ENCODE measurements around the gene HIF1A. TPM values are rescaled to one million over a fixed set of nuclear protein-coding genes. Genes with fewer than 3 reads are reported as not detected.

The HIF1A gene
- total and polyA plus RNA-seq, 2 of the 13 experiments (the other 11 are each of a cell fraction or from before 2014, with no cell fraction given): 41.0 to 126 TPM

- Histone ChIP-seq H3K27ac (ENCODE audit: extremely low read length, insufficient read depth, low read length) (no peak overlapping the region), H3K4me2 (ENCODE audit: low read depth, low read length) (no peak overlapping the region), H3K27me3 (ENCODE audit: control insufficient read depth in 1 of 2, insufficient read depth in 2 of 2, low read length in 2 of 2) (no peaks in the 10 kb centered on the region), H4K20me1 (ENCODE audit: insufficient read depth, low read length) (peaks cover 76% of the 10 kb centered on the region), H3K9ac (ENCODE audit: insufficient read depth, low read depth, low read length) (no peak overlapping the region), H2AFZ (ENCODE audit: low read length) (no peak overlapping the region), H3K36me3 (replicated peaks in 1 of 2; ENCODE audit: control insufficient read depth in 1 of 2, insufficient read depth in 2 of 2, low read length in 2 of 2) (no peaks in the 10 kb centered on the region), H3K4me3 (replicated peaks in 1 of 3; ENCODE audit: insufficient read depth in 1 of 3, low read depth in 2 of 3, low read length in 3 of 3) (no peak overlapping the region), H3K9me3 (ENCODE audit: low read length) (no peaks in the 10 kb centered on the region), H3K4me1 (ENCODE audit: insufficient read depth, low read length) (peaks cover 75% of the 10 kb centered on the region), H3K79me2 (ENCODE audit: insufficient read depth, low read length) (peaks cover 84% of the 10 kb centered on the region)
- ATAC-seq (no peak), DNase-seq (ENCODE audit: low spot score) (no peak), FAIRE-seq (no peak)
- TF ChIP-seq, protein P1, sequence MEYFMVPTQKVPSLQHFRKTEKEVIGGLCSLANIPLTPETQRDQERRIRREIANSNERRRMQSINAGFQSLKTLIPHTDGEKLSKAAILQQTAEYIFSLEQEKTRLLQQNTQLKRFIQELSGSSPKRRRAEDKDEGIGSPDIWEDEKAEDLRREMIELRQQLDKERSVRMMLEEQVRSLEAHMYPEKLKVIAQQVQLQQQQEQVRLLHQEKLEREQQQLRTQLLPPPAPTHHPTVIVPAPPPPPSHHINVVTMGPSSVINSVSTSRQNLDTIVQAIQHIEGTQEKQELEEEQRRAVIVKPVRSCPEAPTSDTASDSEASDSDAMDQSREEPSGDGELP (IDR thresholded peaks at IDR 0.05; ENCODE audit: borderline replicate concordance, low read depth): no peak
- TF ChIP-seq ZNF761 (CRISPR knock-in tag; conservative IDR thresholded peaks at IDR 0.05) (no peak), ZNF672 (CRISPR knock-in tag; IDR thresholded peaks at IDR 0.05) (no peak), MATR3 (CRISPR knock-in tag; IDR thresholded peaks at IDR 0.05) (no peak), RBM22 (optimal IDR thresholded peaks at IDR 0.05; ENCODE audit: low read length) (peak; percentile 75), ZFP62 (CRISPR knock-in tag; IDR thresholded peaks at IDR 0.05) (no peak)
- intact Hi-C loops (cut with micrococcal nuclease; ENCODE audit: unreplicated experiment): loop anchor here (5.0 kb wide), 1 partner anchor 150 kb away; no protein-coding TSS in a partner anchor
- ChIA-PET CTCF (ENCODE audit: low intra/inter-chr PET ratio, low total read pairs) (no interaction called here), POLR2A (interaction anchor here (1.2 to 1.3 kb wide), 2 partner anchors 17 to 152 kb away, joined by 3 to 6 read pairs; partner anchors contain the start of gene HIF1A)
- in situ Hi-C loops (cut with HindIII; ENCODE audit: extremely low pct_ligation_motif_present, low pct_unique_long_range_greater_than_20kb): no loop called here
- WGBS (ENCODE audit: low lambda C conversion rate): 93% methylated on average over 1 of the region's 1 CpG
- BruUV-seq (replicated peaks): no TSS peak
These were observed 16.8 kb downstream of the HIF1A start for GRCh38 chr14:61712137-61712536.

GRCh38 chr14:61713724-61714437 lies 18.6 kb downstream of the HIF1A start:
- H2AFZ ChIP-seq (ENCODE audit: low read length): no peak overlapping the region
- ChIA-PET POLR2A (interaction anchor here (0.7 to 3.1 kb wide), 5 partner anchors 16 to 176 kb away, joined by 3 to 15 read pairs (median 4); partner anchors contain the start of gene HIF1A), CTCF (ENCODE audit: low intra/inter-chr PET ratio, low total read pairs) (no interaction called here)
- 60% methylated on average over 4 of the region's 4 CpGs for WGBS (ENCODE audit: low lambda C conversion rate)
- peak overlapping the region; percentile 40; the same call in 1 of the 2 replicates for H3K4me2 ChIP-seq (ENCODE audit: low read depth, low read length)
- no peaks in the 10 kb centered on the region for H3K9me3 ChIP-seq (ENCODE audit: low read length)
- no peak overlapping the region for H3K27ac ChIP-seq (ENCODE audit: extremely low read length, insufficient read depth, low read length)
- BruUV-seq (replicated peaks): no TSS peak
- FAIRE-seq (no peak), DNase-seq (ENCODE audit: low spot score) (no peak), ATAC-seq (no peak)
- H3K4me1 ChIP-seq (ENCODE audit: insufficient read depth, low read length): peaks cover 90% of the 10 kb centered on the region
- peaks cover 97% of the 10 kb centered on the region for H3K79me2 ChIP-seq (ENCODE audit: insufficient read depth, low read length)
- H3K36me3 ChIP-seq (replicated peaks in 1 of 2; ENCODE audit: control insufficient read depth in 1 of 2, insufficient read depth in 2 of 2, low read length in 2 of 2): no peaks in the 10 kb centered on the region
- no peaks in the 10 kb centered on the region for H3K27me3 ChIP-seq (ENCODE audit: control insufficient read depth in 1 of 2, insufficient read depth in 2 of 2, low read length in 2 of 2)
- H3K9ac ChIP-seq (ENCODE audit: insufficient read depth, low read depth, low read length): no peak overlapping the region
- H3K4me3 ChIP-seq (replicated peaks in 1 of 3; ENCODE audit: insufficient read depth in 1 of 3, low read depth in 2 of 3, low read length in 3 of 3): no peak overlapping the region; a peak in 1 of 6 replicates
- intact Hi-C loops (cut with micrococcal nuclease; ENCODE audit: unreplicated experiment) (loop anchor here (5.0 kb wide), 1 partner anchor 152 kb away; no protein-coding TSS in a partner anchor), in situ Hi-C loops (cut with HindIII; ENCODE audit: extremely low pct_ligation_motif_present, low pct_unique_long_range_greater_than_20kb) (no loop called here)
- TF ChIP-seq ZNF800 (CRISPR knock-in tag; IDR thresholded peaks at IDR 0.05) (0 out of 2 replicates have a peak, but pooled peaks have one; percentile 8), CEBPG (CRISPR knock-in tag; IDR thresholded peaks at IDR 0.05) (no peak), SOX5 (CRISPR knock-in tag; IDR thresholded peaks at IDR 0.05; ENCODE audit: borderline replicate concordance) (peak; percentile 7; the same call in 1 of the 2 replicates), EZH2 (conservative IDR thresholded peaks at IDR 0.05; ENCODE audit: low read depth, low read length) (no peak), SRF (IDR thresholded peaks at IDR 0.05; ENCODE audit: low read depth, low read length) (peak; percentile 66; the same call in 1 of the 2 replicates), SOX13 (IDR thresholded peaks at IDR 0.05) (no peak), SOX13 (CRISPR knock-in tag; conservative IDR thresholded peaks at IDR 0.05 in 1 of 2, IDR thresholded peaks at IDR 0.05 in 1 of 2) (peak in 1 of 2 experiments; percentile 52; a peak in 1 of 4 replicates), FOXP1 (IDR thresholded peaks at IDR 0.05) (no peak), FOXP1 (CRISPR knock-in tag; IDR thresholded peaks at IDR 0.05) (peak; percentile 42; the same call in 1 of the 2 replicates)
- H4K20me1 ChIP-seq (ENCODE audit: insufficient read depth, low read length): peaks cover 90% of the 10 kb centered on the region

All from HepG2 (cell line).